ENCODE measurements around the gene TDO2.
A peak's percentile ranks its signal among the peaks of the same experiment; 100 is the strongest.
"Not testable (repeated sequence)": the region's sequence is repeated elsewhere in the genome, so short reads cannot be mapped to it uniquely, and the experiment has no call there.

TDO2 gene

GRCh38 chr4:155908187-155909139 is 5.0 kb downstream of the TDO2 start:
- no peak for DNase-seq

- no peak for DNase-seq
These were observed 6.2 kb downstream of the TDO2 start for GRCh38 chr4:155909615-155910226.

- no peak for DNase-seq
These were observed 8.4 kb downstream of the TDO2 start for GRCh38 chr4:155911905-155912304.

- DNase-seq, result no peak
These were observed 11.3 kb downstream of the TDO2 start for GRCh38 chr4:155914782-155915181.

GRCh38 chr4:155921597-155921996 is 18.1 kb downstream of the TDO2 start:
- DNase-seq, result no peak

GRCh38 chr4:155924637-155925036 is 21.1 kb downstream of the TDO2 start:
- DNase-seq, result no peak

GRCh38 chr4:155929833-155930232 is 26.3 kb downstream of the TDO2 start:
- no peak for DNase-seq

GRCh38 chr4:155930330-155930729 is 26.8 kb downstream of the TDO2 start:
- DNase-seq, result no peak

GRCh38 chr4:155931634-155932033 is 28.1 kb downstream of the TDO2 start:
- DNase-seq, result no peak

GRCh38 chr4:155934634-155935033 is 31.1 kb downstream of the TDO2 start:
- not testable (repeated sequence) for DNase-seq

- DNase-seq, result no peak
These were observed 32.0 kb downstream of the TDO2 start for GRCh38 chr4:155935389-155935986.

GRCh38 chr4:155941085-155941790 is 37.7 kb downstream of the TDO2 start:
- DNase-seq, result no peak

- no peak for DNase-seq
These were observed 38.3 kb downstream of the TDO2 start for GRCh38 chr4:155941820-155942219.

GRCh38 chr4:155943605-155944291 is 40.3 kb downstream of the TDO2 start:
- no peak for DNase-seq

- no peak for DNase-seq
These were observed 41.0 kb downstream of the TDO2 start for GRCh38 chr4:155944516-155944915.

GRCh38 chr4:155946486-155946885 is 43.0 kb downstream of the TDO2 start:
- DNase-seq, result no peak

GRCh38 chr4:155948541-155948940 is 45.0 kb downstream of the TDO2 start:
- no peak for DNase-seq

- DNase-seq, result no peak
These were observed 47.0 kb downstream of the TDO2 start for GRCh38 chr4:155950461-155950860.

GRCh38 chr4:155952501-155952901 is 49.0 kb downstream of the TDO2 start:
- no peak for DNase-seq

- DNase-seq, result peak; percentile 64
These were observed 49.9 kb downstream of the TDO2 start, which contains the start of gene CTSO for GRCh38 chr4:155953151-155954117. Gene CTSO (minus strand): TSS chr4:155953866. CDS start chr4:155953847, 19 bp downstream.

GRCh38 chr4:155954118-155954685 is 50.7 kb downstream of the TDO2 start:
- DNase-seq, result no peak
